Measurements from ENCODE around the gene CD59. TPM values are rescaled to one million over a fixed set of nuclear protein-coding genes. Genes with fewer than 3 reads are reported as not detected.

CD59 gene, protein sequence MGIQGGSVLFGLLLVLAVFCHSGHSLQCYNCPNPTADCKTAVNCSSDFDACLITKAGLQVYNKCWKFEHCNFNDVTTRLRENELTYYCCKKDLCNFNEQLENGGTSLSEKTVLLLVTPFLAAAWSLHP
- 90.3 and 115 TPM in 2 replicates for total RNA-seq (2014; rRNA removed; shearing (Covaris generic))

DNA sequence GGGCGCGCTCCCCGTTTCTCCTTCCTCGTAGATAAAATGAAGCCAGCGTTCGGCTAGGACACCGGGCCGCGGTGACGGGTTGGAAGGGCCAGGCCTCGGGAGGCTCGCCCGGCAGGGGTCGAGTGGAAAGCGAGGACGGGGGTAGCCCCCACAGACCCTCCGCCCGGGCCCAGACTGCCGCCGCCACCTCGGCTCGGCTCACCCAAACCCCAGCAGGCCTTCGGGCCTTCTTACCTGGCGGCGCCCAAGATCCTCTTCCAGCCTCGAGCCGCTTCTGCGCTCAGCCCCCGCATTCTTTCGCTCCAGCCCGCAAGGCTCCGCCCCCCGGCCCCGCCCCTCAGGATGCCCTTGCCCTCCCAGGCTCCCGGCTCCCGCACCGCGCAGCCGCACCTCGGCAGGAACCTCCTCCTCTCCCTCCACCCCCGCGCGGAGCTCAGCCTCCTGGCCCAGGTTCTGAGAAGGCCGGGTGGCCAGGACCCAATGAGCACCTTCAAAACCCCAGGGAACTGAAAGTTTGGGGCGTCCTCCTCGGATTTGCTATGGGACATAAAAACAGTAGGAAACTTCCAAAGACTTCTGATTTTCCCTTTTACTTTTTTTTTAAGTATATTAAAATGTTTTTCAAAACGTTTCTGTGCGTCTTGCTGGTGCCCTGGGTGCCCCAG, at the start of gene CD59:
Gene CD59, minus strand, starts transcription at position 276 of the 665 bp plus-strand sequence. CDS start 13,978 bp downstream, outside the sequence.
- DNase-seq (ENCODE audit: low spot score), result peak; percentile 96

DNA sequence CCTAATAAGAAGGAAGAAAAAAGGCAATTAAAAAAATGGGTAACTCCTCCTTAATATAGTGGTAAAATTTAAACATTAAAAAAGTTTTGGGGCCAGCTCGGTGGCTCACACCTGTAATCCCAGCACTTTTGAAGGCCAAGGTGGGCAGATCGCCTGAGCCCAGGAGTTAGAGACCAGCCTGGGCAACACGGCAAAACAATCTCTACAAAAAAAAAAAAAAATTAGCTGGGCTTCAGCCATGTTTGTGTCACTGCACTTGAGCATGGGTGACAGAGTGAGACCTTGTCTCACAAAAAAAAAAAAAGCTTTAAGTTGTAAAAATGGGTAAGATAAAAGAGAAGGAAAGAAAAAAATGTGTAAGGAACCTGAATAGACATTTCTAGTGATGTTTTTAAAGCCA, 49.4 kb upstream of the CD59 start:
- no peak for DNase-seq (ENCODE audit: low spot score)

DNA sequence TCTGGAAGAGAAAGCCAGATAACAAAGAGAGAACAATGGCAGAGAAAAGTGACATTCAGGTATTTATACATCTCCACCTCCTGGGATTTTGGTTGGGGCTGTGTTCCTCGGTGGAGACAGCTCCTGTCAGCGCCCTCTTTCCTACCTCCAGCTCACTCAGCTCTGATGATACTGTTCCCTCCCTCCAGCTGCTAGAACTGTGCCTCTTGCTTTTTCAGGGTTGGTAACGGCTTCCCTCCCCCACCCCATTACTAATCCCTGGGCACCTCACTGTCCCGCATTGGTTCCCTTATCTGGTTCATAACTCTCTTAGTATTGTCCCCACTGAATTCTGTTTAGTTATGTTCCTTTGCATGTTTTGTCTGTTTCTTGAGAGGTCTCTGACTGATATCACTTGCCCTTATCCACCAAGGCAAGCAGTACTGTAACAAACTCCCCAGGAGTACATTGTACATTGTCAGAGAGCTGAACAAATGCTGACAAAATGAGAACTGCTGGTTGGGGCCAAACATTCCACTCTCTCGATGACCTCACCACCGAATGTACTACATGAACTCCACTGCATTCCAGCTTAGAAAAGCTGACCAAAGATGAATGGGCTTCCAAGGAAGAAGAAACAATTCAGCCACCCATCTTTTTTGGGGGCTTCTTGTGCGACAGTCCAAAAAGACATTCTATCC, 43.8 kb upstream of the CD59 start:
- no peak for DNase-seq (ENCODE audit: low spot score)

DNA sequence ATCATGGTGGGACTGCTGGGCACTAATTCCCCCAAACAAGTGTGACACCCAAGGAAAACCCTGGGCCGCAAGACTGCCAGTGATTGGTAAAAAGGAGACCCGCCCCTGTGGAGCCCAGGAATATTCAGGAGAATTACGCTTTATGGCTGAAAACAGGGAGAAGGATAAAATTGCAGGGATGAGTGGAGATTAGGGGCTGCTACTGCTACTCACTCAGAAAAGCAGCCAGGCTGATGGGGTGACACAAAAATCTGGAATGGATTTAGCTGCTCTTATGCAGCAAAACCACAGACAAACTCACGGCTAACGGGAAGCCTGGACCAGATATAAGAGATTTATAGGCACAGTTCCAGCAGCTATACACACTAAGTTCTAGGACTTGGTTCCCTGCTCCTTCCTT, 42.5 kb upstream of the CD59 start:
- no peak for DNase-seq (ENCODE audit: low spot score)

DNA sequence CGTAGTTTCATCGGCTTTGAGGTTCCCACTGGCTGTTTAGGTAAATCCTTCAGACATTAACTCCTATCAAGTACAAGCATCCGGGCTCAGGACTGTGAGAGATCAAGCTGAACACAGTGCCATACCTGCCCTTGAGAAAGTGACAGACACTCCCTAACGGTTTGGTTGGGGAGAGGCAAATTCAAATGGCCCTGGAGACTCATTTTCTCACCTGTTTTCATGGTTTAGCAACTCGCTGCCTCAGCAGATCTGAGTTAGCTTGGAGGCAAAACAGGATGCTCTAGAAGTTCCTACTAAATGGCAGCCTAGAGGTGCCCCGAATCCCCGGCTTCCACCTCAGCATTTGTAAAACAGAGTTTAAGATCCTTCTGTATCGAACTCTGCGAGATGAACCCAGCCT, 41.7 kb upstream of the CD59 start:
- no peak for DNase-seq (ENCODE audit: low spot score)

DNA sequence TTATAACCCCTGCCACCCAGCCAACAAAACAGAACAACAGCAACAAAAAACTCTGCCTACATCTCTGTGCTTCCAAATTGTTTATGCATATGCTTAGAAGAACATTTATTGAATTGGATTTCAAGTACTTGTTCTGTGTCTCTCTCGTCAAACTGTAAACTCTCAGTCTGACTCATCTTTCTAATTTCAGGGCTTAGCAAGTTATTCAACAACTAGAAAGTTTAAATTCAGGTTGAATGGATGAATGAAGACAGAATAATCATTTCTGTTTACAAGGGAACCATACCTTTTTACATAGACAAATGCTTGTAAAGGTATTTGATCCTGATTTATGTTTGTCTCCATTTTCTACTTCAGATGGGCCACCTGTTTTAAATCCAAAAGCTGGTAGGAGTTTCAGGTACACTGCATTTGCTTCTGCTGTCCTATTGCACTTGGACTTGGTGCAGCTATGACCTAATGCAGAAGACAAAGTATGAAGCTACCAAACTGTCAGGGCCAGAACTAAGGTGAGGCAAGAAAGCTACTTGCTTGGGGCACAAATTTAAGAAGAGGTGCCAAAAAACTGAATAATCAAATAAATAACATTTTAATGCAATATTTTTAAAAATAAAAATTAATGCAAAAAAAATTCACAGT, 39.7 kb upstream of the CD59 start:
- DNase-seq (ENCODE audit: low spot score), result no peak

DNA sequence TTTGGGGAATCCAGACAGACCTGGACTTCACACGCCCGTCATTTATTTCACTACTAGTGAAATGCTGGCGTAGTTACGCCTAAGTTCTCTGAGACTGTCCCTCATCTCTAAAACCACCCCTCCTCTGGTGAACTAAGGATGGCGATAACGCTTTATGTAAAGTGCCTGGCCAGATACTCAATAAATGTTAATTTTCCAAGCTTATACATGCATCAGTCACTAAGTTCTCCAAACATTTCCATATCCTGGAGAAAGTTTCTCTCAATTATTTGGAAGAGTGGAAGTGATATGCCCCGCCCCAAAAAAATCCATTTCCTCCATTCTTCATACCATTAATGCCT, 39.2 kb upstream of the CD59 start:
- DNase-seq (ENCODE audit: low spot score), result no peak

DNA sequence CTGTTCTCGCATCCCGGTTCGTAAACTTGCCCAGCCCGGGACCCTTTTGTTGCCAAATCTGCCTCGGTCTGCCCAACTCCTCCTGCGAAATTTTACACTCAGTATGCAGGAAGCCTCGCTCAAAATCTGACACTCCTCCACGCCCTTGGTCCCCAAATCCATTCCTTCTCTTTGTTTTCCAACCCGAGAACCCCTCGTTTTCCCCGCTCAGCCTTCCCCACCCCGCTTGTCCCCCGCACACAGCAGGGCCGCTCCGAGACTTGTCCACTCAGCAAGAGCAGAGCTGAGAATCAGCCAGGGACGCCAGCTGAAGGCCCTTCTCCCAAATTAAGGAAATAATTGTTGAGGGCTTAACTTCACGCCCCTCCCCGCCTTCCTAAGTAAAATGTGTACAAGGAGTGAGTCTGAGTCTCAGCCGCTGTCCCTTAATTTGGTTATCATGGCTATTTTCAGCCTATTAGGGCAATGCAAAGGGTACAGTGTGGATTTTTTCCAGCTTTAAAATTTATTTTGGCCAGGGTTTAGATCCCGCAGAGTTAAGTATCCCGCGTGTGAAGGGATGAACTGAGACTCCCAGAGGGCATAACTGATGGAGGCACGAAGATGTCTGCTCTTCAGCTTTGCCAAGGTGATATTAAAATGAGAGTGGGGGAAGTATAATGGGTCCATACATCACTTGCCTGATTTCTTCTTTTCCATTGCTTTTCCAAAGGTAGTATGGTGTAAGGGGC, 38.7 kb upstream of the CD59 start:
- no peak for DNase-seq (ENCODE audit: low spot score)

DNA sequence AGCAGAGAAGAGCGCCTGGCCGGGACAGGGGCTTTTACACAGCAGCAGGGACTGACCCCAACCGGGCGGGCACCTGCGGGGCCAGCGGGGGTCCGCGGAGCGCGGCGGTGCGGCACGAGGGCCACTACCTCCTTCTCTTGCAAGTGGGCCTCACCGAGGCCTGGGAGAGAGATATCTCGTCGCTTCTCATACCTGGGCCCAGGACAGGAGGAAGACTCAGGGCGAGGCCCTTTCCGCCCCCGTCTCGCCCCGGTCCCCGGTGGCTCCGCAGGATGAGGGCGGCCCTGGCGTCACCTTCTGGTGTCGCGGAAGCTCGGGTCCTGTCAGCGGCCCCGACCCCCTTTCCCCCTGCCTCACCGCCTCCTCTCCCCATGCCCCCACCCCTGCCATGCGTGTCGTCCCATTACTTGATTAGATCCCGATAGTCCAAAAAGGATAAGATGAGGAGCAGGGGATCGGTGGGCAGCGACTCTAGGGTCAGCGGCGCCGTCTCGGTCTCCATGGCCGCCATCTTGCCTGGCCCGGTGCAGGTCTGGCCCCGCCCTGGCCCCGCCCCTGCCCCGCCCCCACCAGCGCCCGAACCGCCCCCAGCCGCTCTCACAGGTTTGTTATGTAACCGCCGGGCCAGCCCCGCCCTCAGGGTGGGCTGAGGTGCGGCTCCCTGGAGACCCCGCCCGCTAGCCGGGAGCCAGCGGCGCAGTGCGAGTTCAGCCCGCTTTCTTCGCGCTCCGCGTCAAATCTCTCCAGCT, 37.9 kb upstream of the CD59 start, which contains the start of gene FBXO3:
Gene FBXO3, minus strand, starts transcription at position 534 of the 749 bp plus-strand sequence. Its CDS starts 23 bp downstream, at position 511.
- peak; percentile 77 for DNase-seq (ENCODE audit: low spot score)

DNA sequence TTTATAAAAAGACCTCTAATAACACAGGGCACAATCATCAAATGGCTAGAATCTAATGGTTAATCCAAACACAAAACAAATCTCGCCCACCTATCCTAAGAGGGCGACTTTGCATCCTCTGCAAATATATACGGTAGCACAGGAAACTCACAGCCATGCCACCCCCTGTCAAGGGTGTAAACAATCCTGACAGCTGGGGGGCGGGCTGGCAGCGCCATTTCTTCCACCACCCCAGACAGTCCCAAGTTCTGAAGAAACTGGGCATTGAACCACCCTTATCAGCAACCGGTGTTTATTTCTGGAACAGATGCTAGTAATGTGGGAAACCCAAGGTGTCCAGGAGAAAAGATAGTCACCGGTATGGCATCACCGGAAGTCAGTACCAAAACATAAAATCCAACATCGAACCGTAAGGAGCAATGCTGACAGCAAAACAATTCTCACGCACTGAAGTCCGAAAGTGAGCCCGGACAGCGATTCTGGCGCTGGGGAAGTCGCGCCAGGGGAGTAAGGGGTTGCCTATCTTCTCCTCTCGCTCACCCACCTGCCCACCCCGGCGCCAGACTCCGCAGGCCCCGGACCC, 37.3 kb upstream of the CD59 start:
- peak; percentile 29 for DNase-seq (ENCODE audit: low spot score)

DNA sequence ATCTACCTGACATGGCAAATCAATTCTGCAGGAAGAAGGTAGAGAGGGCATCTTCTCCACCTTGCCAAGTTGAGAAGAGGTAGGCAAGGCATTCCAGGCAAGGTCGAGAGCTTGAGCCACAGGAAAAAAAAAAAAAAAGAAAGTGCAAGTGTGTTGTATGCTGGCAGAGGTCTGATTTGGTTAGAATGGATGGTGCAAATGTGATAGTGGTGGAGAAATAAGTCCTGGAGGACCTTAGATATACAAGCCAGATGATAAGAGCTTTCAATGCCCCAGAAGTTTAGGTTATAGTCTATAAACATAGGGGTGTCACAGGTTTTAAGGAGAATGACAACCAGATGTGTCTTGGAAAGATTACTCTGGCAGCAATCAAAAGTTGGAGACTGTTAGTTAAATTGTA, 36.6 kb upstream of the CD59 start:
- DNase-seq (ENCODE audit: low spot score), result no peak

DNA sequence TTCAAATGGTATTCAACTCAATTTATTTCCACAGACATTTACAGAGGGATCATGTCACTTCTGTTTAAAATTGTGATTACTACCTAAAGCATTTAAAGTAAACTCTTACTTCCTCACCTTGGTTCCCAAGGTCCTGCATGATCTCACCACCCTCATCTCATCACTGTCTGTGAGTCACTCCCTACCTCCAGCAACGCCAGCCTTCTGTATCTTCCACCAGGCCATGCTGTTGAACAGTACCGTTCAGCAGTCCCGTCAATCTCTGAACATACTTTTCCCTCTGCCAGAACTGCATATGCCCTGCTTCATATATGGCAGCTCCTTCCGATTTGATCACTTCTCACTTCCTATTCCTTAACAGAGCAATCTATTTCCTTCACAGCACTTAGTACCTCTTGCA, 36.1 kb upstream of the CD59 start:
- DNase-seq (ENCODE audit: low spot score), result no peak

DNA sequence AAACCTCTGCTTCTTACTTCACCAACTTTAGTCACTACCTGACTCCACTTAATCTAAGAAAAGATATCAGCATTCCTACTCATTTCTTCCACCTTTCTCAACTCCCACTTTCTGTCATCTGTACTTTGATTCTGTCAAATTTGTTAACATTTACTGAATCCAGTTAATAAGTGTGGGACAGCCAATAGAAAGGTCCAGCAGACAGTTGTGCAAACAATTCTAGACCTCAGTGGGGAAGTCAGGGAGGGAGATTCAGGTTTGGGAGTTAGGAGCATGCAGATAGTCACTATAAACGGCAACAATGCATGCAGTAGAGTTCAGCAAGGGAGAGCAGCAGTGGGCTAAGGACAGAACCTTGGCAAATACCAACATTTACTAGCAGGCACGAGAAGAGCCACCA, 34.0 kb upstream of the CD59 start:
- DNase-seq (ENCODE audit: low spot score), result no peak

DNA sequence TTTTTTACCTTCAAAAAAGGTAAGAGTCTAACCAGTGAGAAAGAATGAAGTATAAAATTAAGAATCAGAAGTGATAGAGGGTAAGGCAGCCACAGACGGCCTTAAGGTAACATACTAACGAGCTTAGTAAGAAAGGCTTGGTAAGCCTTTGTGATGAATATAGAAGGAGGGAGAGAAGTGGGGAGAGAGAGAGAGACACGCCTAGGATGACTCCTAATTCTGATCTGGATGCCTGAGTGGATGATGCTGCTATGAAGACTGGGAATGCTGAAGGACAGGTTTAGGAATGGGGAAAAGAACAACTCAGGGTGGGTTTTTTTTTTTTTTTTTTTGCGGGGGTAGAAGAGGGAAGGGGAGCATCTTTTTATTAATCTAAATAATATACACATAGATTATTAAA, 33.3 kb upstream of the CD59 start:
- DNase-seq (ENCODE audit: low spot score), result no peak

DNA sequence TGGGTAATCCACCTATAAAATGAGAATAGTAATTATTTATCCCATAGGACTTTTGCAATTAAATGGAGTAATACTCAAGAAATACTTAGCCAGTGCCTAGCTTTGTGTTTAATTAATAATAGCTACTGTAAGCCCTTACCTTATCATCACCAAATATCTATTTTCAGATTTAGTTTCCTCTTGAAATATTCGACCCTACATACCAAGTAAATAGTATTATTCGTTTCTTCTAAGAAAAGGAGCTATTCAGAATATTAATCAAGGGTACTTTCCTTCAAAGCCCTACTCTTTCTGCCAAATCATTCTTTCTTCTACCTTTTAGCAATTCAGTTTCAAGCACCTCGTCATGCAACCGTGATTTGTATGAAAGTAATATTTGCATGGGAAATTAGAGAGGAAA, 31.4 kb upstream of the CD59 start:
- DNase-seq (ENCODE audit: low spot score), result no peak

DNA sequence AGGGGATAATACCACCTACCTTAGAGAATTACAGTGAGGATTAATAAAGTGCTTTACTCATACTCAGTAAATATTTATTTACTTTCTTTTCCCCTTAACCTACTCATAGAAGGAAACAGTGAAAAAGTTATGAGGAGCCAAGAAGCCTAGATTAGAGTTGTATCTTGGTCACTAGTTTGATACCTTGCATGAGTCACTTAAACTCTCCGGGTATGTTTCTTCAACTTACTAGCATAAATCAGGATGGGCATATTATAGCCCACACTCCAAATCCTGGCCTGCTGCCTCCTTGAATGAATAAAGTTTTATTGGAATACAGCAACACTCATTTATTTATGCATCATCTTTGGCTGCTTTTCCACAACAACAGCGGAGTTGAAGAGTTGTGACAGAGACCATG, 29.9 kb upstream of the CD59 start:
- DNase-seq (ENCODE audit: low spot score), result no peak

DNA sequence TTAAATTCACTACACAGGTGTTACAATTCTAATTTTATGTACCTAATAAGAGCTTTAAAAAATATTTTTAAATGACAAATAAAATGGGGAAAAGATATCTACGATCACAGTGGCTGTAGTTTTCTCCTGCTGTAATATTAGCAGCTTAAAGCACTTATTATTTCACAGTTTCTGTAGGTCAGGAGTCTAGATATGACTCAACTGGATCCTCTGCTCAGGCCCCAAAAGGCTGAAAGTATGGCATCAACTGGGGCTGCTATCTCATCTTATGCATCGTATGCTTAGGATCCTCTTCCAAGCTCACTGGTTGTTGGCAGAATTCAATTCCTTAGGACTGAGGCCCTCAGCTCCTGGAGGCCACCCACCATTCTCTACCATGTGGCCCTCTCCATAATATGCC, 25.2 kb upstream of the CD59 start:
- DNase-seq (ENCODE audit: low spot score), result no peak

DNA sequence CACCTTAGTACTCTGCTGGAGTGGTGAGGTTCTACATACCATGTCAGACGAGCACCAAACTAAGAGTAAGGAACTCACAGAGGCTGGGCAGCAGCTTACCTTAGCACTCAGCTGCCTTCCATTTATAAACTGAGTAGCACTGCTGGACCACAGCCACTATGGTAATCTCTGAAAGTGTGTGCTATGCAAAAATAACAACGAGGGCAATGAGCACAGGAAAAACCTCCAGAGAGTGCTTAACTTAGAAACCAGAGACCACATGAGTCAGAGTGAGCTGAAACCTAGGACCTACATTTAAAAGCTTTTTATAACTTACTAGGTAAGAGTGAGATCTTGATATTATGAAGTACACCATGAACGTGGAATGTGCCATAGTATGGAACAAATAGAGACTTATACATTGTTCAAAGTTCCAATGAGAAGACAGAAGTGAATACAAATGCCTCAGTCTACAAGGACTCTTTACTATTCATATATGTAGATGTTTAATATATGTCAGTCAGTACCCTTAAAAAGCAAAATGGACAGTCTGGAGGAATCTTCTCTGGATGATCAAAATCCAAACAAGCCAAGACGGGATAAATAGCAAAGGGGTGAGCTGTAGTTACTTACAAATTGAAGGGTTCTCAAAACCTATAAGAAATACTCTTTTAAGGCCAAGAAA, 17.2 kb upstream of the CD59 start:
- DNase-seq (ENCODE audit: low spot score), result no peak

DNA sequence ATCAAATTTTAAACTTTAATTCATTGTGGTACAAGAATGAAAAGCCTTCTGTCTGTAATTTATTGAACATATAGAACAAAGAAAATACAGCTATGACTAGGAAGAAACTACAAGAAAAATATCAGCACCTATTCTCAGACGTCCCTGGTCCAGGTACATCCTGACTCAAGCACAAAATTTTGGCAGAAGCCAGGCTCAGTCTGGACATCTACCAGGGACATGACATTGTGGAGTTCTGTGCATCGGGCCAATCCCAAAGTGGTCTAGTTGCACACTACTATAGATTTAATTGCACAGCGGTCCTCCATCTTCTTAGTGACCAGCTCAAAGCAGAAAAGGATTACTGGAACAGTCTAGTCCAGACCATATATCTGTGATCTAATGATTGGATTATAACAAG, 15.7 kb upstream of the CD59 start:
- DNase-seq (ENCODE audit: low spot score), result no peak

DNA sequence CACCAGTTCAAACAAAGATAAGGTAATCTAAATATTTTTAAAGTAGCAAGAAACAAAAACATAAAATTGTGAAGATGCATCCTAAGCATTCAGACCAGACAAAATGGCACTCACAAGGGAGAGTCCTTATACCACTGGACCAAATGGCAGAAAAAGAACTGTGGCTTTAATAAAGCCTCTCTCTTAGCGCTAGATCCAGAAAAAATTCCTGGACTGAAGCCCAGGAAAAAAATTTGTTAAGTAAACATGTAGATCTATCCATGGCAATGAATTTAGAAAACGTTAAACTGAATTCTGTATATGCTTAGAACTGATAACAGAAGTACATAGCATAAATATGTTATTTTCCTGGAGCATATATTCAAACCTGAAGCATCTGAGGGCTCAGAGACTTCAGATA, 11.8 kb upstream of the CD59 start:
- DNase-seq (ENCODE audit: low spot score), result no peak
